ENCODE data around the gene GPR171. TPM values are rescaled to one million over a fixed set of nuclear protein-coding genes. Genes with fewer than 3 reads are reported as not detected.

Gene GPR171
- total and polyA plus RNA-seq, 7 donors, result 0.41 to 8.9 (median 0.55) TPM; not detected in 2

DNA sequence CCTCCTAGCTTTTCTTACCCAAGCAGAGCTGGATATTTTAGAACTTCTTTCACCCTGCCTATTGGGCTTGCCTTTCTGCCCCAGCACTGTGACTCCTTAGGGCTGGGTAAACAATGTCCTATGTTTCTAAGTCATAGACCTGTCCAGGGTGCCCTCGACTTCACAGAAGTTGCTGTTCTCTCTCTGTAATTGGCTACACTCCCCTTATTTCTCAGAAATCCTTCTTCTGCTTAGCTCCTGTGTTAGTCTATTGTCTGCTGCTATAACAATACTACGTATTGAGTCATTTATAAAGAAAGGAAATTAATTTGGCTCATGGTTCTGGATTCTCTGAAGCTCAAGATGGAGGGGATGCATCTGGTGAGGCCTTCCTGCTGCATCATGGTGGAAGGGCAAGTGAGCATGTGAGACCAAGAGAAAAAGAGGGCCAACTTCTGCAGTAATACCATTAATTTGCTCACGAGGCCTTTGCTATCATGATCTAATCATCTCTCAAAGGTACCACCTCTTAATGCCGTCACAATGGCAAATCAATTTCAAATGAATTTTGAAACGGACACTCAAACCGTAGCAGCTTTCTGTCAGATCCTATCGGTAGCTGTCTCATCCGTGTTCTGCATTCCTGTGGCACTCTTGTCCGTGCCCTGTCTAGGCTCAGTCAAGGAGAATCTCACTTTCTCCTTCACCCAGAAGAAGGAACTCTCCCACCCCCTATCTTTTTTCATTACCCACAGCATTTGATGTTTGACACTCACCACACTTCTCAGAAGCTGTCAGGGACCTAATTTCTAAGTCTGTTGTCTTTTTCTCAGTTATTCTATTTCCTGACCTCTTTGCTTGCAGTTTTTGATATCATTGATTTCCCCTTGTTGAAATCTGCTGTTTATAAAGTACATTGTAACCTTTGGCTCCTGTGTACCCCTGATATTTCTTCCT lies 22.3 kb upstream of the GPR171 start:
- intact Hi-C loops (cut with DNase I), result loop anchor here (5.0 to 10.0 kb wide), 2 partner anchors 58 to 609 kb away; no protein-coding TSS in a partner anchor
- peaks cover 0 to 32% (median 18%) of the 10 kb centered on the region in 4 donors for H3K4me1 ChIP-seq
- no peaks in the 10 kb centered on the region for H3K9me3 ChIP-seq
- H3K4me3 ChIP-seq, result no peak overlapping the region
- no peaks in the 10 kb centered on the region for H3K27me3 ChIP-seq
- 79 to 83% methylated on average over 9 of the region's 9 CpGs for WGBS, 2 donors
- TF ChIP-seq, protein P1, sequence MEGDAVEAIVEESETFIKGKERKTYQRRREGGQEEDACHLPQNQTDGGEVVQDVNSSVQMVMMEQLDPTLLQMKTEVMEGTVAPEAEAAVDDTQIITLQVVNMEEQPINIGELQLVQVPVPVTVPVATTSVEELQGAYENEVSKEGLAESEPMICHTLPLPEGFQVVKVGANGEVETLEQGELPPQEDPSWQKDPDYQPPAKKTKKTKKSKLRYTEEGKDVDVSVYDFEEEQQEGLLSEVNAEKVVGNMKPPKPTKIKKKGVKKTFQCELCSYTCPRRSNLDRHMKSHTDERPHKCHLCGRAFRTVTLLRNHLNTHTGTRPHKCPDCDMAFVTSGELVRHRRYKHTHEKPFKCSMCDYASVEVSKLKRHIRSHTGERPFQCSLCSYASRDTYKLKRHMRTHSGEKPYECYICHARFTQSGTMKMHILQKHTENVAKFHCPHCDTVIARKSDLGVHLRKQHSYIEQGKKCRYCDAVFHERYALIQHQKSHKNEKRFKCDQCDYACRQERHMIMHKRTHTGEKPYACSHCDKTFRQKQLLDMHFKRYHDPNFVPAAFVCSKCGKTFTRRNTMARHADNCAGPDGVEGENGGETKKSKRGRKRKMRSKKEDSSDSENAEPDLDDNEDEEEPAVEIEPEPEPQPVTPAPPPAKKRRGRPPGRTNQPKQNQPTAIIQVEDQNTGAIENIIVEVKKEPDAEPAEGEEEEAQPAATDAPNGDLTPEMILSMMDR (IDR thresholded peaks at IDR 0.05), result no peak
- TF ChIP-seq POLR2A (IDR thresholded peaks at IDR 0.05) (no peak), EP300 (IDR thresholded peaks at IDR 0.05) (no peak)
- no peak overlapping the region for H3K27ac ChIP-seq
- DNase-seq, result no peak
- no peaks in the 10 kb centered on the region for H3K36me3 ChIP-seq

DNA sequence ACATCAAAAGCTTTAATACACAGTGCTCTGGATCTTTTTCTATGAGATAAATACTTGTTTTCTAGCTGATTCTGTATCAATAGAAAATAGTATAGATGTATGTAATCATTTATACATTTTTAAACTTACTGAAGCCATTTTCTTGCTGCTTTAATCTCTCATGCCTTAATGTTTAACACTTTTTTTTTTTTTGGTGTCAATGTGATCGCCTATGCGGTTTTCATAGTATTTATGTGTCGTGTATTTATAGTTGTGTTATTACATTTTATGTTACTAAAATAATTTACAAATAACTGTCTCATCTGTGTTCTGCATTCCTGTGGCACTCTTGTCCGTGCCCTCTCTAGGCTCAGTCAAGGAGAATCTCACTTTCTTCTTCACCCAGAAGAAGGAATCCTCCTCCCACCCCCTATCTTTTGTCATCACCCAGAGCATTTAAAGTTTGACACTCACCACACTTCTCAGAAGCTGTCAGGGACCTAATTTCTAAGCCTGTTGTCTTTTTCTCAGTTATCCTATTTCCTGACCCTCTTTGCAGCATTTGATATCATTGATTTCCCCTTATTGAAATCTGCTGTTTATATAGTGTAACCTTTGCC lies 21.4 kb upstream of the GPR171 start:
- Histone ChIP-seq H3K27ac (no peak overlapping the region), H3K36me3 (no peaks in the 10 kb centered on the region), H3K27me3 (no peaks in the 10 kb centered on the region), H3K9me3 (no peaks in the 10 kb centered on the region), H3K4me1 (peaks cover 0 to 32% (median 18%) of the 10 kb centered on the region in 4 donors), H3K4me3 (no peak overlapping the region)
- no peak for TF ChIP-seq POLR2AphosphoS5 (IDR thresholded peaks at IDR 0.05)
- TF ChIP-seq, protein P1 (IDR thresholded peaks at IDR 0.05), result no peak
- TF ChIP-seq EP300 (IDR thresholded peaks at IDR 0.05), result no peak
- TF ChIP-seq POLR2A (IDR thresholded peaks at IDR 0.05), result no peak
- no peak for DNase-seq
- intact Hi-C loops (cut with DNase I), result loop anchor here (10.0 kb wide), 1 partner anchor 610 kb away; no protein-coding TSS in a partner anchor
- 89% methylated on average over 4 of the region's 4 CpGs for WGBS, 2 donors

DNA sequence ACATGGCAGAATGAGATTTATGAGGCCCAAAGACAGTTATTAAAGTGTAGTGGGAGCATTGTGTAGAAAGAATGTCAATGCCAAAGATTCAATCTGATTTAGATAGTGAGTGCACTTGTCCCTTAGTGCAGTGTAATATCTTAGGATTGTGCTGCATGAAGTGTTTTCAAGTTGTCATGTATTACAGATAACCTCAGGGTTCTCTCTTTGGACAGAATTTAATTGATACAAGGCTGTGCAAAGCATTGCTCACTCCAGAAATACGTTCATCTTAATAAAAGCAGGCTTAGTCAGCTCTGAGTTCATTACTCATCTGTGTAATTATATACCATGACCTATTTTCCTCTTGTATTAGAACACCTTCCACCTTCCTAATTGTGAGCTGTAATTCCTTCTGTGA lies 16.0 kb upstream of the GPR171 start:
- H3K4me1 ChIP-seq, result peaks cover 0 to 22% (median 8%) of the 10 kb centered on the region in 4 donors
- H3K36me3 ChIP-seq, result no peaks in the 10 kb centered on the region
- no peaks in the 10 kb centered on the region for H3K9me3 ChIP-seq
- TF ChIP-seq EP300 (IDR thresholded peaks at IDR 0.05) (no peak), POLR2A (IDR thresholded peaks at IDR 0.05) (no peak), POLR2AphosphoS5 (IDR thresholded peaks at IDR 0.05) (no peak)
- TF ChIP-seq, protein P1 (IDR thresholded peaks at IDR 0.05), result no peak
- DNase-seq, result no peak
- H3K27me3 ChIP-seq, result no peaks in the 10 kb centered on the region
- WGBS, 2 donors, result 52 to 54% methylated on average over 1 of the region's 1 CpG
- no peak overlapping the region for H3K27ac ChIP-seq
- intact Hi-C loops (cut with DNase I), result no loop called here
- no peak overlapping the region for H3K4me3 ChIP-seq

DNA sequence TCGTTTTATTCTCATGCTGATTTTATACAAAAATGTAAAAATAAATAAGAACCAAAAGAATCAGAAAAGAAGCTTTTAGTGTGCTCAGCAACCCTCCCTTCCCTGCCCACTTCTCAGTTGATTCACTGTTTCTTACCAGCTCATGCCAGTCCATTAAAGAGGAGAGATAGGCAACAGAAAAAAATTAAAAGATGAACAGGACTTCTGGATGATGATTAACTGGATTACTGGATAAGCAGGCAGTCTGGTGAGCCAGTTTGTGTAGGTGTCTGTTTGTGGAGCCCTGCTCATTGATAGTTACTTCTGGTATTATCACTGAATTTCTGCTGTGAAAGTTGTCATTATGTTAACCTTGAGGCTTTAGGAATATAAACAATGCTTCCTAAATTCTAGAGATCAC lies 15.1 kb upstream of the GPR171 start:
- intact Hi-C loops (cut with DNase I), result no loop called here
- 69 to 75% methylated on average over 1 of the region's 1 CpG for WGBS, 2 donors

More for the DNA sequence above, 15.1 kb upstream of the GPR171 start:
- Histone ChIP-seq H3K9me3 (no peaks in the 10 kb centered on the region), H3K4me3 (no peak overlapping the region), H3K27me3 (no peaks in the 10 kb centered on the region), H3K27ac (no peak overlapping the region), H3K36me3 (no peaks in the 10 kb centered on the region), H3K4me1 (peaks cover 0 to 22% (median 8%) of the 10 kb centered on the region in 4 donors)
- no peak for DNase-seq
- TF ChIP-seq, protein P1 (IDR thresholded peaks at IDR 0.05), result no peak
- TF ChIP-seq POLR2A (IDR thresholded peaks at IDR 0.05) (no peak), EP300 (IDR thresholded peaks at IDR 0.05) (no peak)

All from sigmoid colon (tissue), 7 donors.